NCI-H460 (cell line): ENCODE results near the gene SPINT3. TPM values are rescaled to one million over a fixed set of nuclear protein-coding genes. Genes with fewer than 3 reads are reported as not detected.
"Not testable (repeated sequence)": the region's sequence is repeated elsewhere in the genome, so short reads cannot be mapped to it uniquely, and the experiment has no call there.

Source experiments
- DNase-seq: peaks from one replicate; pipeline ENCODE4 v3.0.0-alpha.2; 2016; ENCODE audit warnings: low read depth; ENCODE audit errors: extremely low read depth
- total RNA-seq: library from RNA; depleted of rRNA; stranded (reverse); fragments of >200 nt; shearing (Covaris generic); gene quantifications from 2 replicates; pipeline ENCODE4 v1.2.3, GENCODE V29; 2014

Gene SPINT3
- total RNA-seq, 1 experiment from 2014 or later, result not detected

- no peak for DNase-seq
Observed at GRCh38 chr20:45503403-45503802, 12.0 kb downstream of the SPINT3 start.

- no peak for DNase-seq
Observed at GRCh38 chr20:45502561-45502960, 12.9 kb downstream of the SPINT3 start.

GRCh38 chr20:45501600-45501999 lies 13.8 kb downstream of the SPINT3 start:
- DNase-seq, result no peak

- DNase-seq, result no peak
Observed at GRCh38 chr20:45500022-45500421, 15.4 kb downstream of the SPINT3 start.

- no peak for DNase-seq
Observed at GRCh38 chr20:45497971-45498494, 17.4 kb downstream of the SPINT3 start.

- no peak for DNase-seq
Observed at GRCh38 chr20:45496166-45496565, 19.3 kb downstream of the SPINT3 start.

- no peak for DNase-seq
Observed at GRCh38 chr20:45495501-45495941, 19.9 kb downstream of the SPINT3 start.

- DNase-seq, result no peak
Observed at GRCh38 chr20:45489083-45489531, 26.3 kb downstream of the SPINT3 start.

- no peak for DNase-seq
Observed at GRCh38 chr20:45487231-45487635, 28.2 kb downstream of the SPINT3 start.

GRCh38 chr20:45485388-45485787 lies 30.0 kb downstream of the SPINT3 start:
- DNase-seq, result no peak

GRCh38 chr20:45484676-45485075 lies 30.7 kb downstream of the SPINT3 start:
- DNase-seq, result no peak

- DNase-seq, result no peak
Observed at GRCh38 chr20:45479822-45480221, 35.6 kb downstream of the SPINT3 start.

GRCh38 chr20:45477530-45478148 lies 37.8 kb downstream of the SPINT3 start:
- DNase-seq, result not testable (repeated sequence)

- DNase-seq, result not testable (repeated sequence)
Observed at GRCh38 chr20:45472286-45472685, 43.1 kb downstream of the SPINT3 start.

GRCh38 chr20:45470937-45471336 lies 44.5 kb downstream of the SPINT3 start:
- no peak for DNase-seq

- DNase-seq, result no peak
Observed at GRCh38 chr20:45470262-45470931, 45.0 kb downstream of the SPINT3 start.

- no peak for DNase-seq
Observed at GRCh38 chr20:45469336-45470261, 45.8 kb downstream of the SPINT3 start, which contains the start of gene WFDC2. Gene WFDC2 (plus strand): TSS chr20:45469753. CDS start chr20:45469782, 29 bp downstream.

- no peak for DNase-seq
Observed at GRCh38 chr20:45467861-45468260, 47.6 kb downstream of the SPINT3 start.

- no peak for DNase-seq
Observed at GRCh38 chr20:45467172-45467571, 48.2 kb downstream of the SPINT3 start.

GRCh38 chr20:45465491-45466266 lies 49.7 kb downstream of the SPINT3 start:
- DNase-seq, result no peak
